ENCODE measurements around the gene SMIM44.

Gene SMIM44

GRCh38 chr19:3500429-3501101 lies 17.3 kb upstream of the SMIM44 start, which contains the start of gene DOHH:
DOHH (minus strand) TSS chr19:3500674; CDS start chr19:3496814, 3,860 bp downstream.
- DNase-seq (ENCODE audit: low read depth) = peak; percentile 73

- no peak for DNase-seq (ENCODE audit: low read depth)
Measured at GRCh38 chr19:3499738-3500428, 16.6 kb upstream of the SMIM44 start.

- DNase-seq (ENCODE audit: low read depth) = no peak
Measured at GRCh38 chr19:3497757-3498520, 14.7 kb upstream of the SMIM44 start.

GRCh38 chr19:3496392-3497273 lies 13.4 kb upstream of the SMIM44 start:
- no peak for DNase-seq (ENCODE audit: low read depth)

- DNase-seq (ENCODE audit: low read depth) = no peak
Measured at GRCh38 chr19:3494559-3494958, 11.3 kb upstream of the SMIM44 start.

- no peak for DNase-seq (ENCODE audit: low read depth)
Measured at GRCh38 chr19:3494051-3494450, 10.8 kb upstream of the SMIM44 start.

GRCh38 chr19:3493651-3494050 lies 10.4 kb upstream of the SMIM44 start:
- DNase-seq (ENCODE audit: low read depth) = no peak

- DNase-seq (ENCODE audit: low read depth) = no peak
Measured at GRCh38 chr19:3492919-3493318, 9.7 kb upstream of the SMIM44 start.

GRCh38 chr19:3492131-3492839 lies 9.0 kb upstream of the SMIM44 start:
- no peak for DNase-seq (ENCODE audit: low read depth)

GRCh38 chr19:3491396-3492119 lies 8.3 kb upstream of the SMIM44 start:
- DNase-seq (ENCODE audit: low read depth) = no peak

GRCh38 chr19:3482507-3483225 lies 575 bp downstream of the SMIM44 start:
- no peak for DNase-seq (ENCODE audit: low read depth)

GRCh38 chr19:3481241-3482090 lies 1.8 kb downstream of the SMIM44 start:
- no peak for DNase-seq (ENCODE audit: low read depth)

GRCh38 chr19:3480383-3481091 lies 2.7 kb downstream of the SMIM44 start, which contains the start of gene SMIM24:
SMIM24 (minus strand) TSS chr19:3480525; CDS start chr19:3480463, 62 bp downstream.
- DNase-seq (ENCODE audit: low read depth) = no peak

GRCh38 chr19:3479834-3480215 lies 3.4 kb downstream of the SMIM44 start:
- no peak for DNase-seq (ENCODE audit: low read depth)

GRCh38 chr19:3479177-3479833 lies 3.9 kb downstream of the SMIM44 start:
- no peak for DNase-seq (ENCODE audit: low read depth)

- no peak for DNase-seq (ENCODE audit: low read depth)
Measured at GRCh38 chr19:3478409-3479176, 4.6 kb downstream of the SMIM44 start.

GRCh38 chr19:3477951-3478350 lies 5.3 kb downstream of the SMIM44 start:
- DNase-seq (ENCODE audit: low read depth) = no peak
